ENCODE data around the gene CPED1.

GRCh38 chr7:121048195-121048594, 59.7 kb downstream of the CPED1 start:
- no peak for TF ChIP-seq POLR2A (IDR thresholded peaks at IDR 0.05)
- no peak for TF ChIP-seq CTCF (IDR thresholded peaks at IDR 0.05)
- no peak for TF ChIP-seq EP300 (IDR thresholded peaks at IDR 0.05)

Data from tibial nerve (tissue), 4 donors.